HFF-Myc (cell line): ENCODE results near the gene CRY2.

ENCODE experiments used
- DNase-seq: peaks from one replicate; pipeline ENCODE4 v3.0.0-alpha.2; 2011; ENCODE audit warnings: low read depth; ENCODE audit errors: extremely low read depth
- H3K4me3 ChIP-seq: replicated peaks from 2 replicates; pipeline ENCODE4 v1.5.1; 2011; ENCODE audit warnings: low read depth, mild to moderate bottlenecking, control low read depth, low read length
- TF ChIP-seq, protein P1 (sequence below): IDR thresholded peaks from 2 replicates; pipeline ENCODE4 v1.5.1; 2012; ENCODE audit warnings: mild to moderate bottlenecking, low read depth, low read length, control low read depth; ENCODE audit errors: missing control alignments

CRY2 gene

DNA sequence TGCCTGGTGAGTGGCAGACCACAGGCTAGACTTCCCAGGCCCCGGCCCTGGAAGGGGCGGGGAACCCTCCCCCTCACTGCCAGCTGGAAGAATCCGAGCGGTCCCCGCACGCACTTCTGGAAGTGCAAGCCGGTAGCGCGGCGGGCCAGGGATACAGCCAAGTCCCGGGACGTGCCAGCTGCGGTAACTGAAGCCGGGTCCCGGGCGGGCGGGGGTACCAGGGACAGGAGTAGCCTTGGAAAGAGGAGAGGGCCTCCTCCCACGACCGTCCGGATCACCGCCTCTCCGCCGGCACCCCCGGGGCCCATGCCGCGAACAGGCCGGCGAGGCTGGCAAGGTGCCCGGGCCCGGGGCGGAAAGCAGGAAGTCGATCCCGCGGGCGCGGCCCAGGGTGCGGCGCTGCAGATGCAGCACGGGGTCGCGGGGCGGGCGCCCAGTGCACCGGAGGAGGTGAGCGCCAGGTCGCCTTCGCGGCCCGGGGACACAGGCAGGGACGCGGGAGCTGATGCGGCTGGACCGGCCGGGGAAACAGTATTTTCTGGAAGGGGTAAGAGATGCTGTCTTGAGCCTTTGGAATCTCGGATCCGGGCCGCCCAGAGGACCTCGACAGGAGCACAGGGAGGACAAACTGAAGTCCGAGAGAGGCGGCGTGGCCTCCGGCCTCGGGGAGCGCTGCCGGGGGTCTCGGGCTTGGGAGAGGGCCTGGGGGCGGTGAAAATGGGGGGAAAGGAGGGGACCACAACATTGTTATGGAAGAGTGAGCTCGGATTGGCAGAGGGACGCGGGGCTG lies 43.1 kb upstream of the CRY2 start:
- TF ChIP-seq, protein P1, sequence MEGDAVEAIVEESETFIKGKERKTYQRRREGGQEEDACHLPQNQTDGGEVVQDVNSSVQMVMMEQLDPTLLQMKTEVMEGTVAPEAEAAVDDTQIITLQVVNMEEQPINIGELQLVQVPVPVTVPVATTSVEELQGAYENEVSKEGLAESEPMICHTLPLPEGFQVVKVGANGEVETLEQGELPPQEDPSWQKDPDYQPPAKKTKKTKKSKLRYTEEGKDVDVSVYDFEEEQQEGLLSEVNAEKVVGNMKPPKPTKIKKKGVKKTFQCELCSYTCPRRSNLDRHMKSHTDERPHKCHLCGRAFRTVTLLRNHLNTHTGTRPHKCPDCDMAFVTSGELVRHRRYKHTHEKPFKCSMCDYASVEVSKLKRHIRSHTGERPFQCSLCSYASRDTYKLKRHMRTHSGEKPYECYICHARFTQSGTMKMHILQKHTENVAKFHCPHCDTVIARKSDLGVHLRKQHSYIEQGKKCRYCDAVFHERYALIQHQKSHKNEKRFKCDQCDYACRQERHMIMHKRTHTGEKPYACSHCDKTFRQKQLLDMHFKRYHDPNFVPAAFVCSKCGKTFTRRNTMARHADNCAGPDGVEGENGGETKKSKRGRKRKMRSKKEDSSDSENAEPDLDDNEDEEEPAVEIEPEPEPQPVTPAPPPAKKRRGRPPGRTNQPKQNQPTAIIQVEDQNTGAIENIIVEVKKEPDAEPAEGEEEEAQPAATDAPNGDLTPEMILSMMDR: no peak
- DNase-seq: no peak
- H3K4me3 ChIP-seq: peak overlapping the region; percentile 87

DNA sequence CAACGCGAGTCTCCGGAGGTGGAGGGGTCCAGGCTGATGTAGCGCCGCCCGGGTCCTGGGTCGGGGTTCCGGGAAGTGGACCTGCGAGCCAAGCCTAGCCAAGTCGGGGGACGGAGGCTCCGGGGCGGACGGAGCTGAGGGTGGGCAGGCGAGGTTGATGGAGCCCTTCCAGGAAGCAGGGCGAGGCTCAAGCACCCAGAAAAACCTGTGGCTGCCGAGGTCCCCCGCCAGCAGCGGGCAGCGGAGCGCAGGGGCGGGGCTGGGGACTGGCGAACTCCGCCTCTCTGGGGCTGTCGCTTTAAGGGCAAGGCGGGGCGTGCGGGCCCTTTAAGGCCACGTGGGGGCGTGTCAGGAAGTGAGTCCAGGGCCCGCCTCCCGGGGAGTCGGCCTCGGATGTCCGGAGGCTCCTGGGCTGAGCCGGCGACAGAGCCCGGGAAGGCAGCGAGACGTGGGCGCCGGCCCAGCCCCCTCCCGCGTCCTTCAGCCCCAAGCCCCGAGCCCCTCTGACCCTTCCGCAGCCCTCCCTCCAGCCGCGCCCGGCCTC lies 42.4 kb upstream of the CRY2 start, which contains the start of gene SLC35C1:
SLC35C1 (plus strand) TSS at position 389 of the 544 bp plus-strand sequence. CDS start 653 bp downstream, outside the sequence.
- TF ChIP-seq, protein P1: no peak
- H3K4me3 ChIP-seq: peak within 1 kb of the TSS; percentile 87
- peak; percentile 62 for DNase-seq

DNA sequence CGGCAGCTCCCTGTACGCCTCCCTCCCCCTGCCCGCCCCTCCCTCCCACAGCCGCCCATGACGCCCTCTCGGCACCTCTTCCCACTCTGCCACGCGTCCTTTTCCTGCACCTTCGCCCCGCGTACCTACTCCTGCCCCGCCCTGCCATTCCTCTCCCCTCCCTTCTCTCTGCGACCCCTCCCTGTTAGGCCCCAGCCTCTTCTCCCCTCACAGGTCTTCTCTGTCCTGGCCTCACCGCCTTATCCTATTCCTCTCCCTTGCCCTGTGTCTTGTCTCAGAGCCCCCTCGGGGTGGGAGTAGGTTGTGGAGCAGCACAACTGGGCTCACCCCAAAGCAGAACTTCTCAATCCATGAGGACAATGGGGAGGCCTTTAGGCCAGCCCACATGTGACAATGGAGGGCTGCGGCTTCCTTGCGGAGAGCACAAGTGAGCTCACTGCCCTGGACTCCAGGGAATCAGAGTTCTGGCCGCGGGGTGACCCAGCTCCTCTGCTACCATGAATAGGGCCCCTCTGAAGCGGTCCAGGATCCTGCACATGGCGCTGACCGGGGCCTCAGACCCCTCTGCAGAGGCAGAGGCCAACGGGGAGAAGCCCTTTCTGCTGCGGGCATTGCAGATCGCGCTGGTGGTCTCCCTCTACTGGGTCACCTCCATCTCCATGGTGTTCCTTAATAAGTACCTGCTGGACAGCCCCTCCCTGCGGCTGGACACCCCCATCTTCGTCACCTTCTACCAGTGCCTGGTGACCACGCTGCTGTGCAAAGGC lies 41.8 kb upstream of the CRY2 start:
- DNase-seq: no peak

DNA sequence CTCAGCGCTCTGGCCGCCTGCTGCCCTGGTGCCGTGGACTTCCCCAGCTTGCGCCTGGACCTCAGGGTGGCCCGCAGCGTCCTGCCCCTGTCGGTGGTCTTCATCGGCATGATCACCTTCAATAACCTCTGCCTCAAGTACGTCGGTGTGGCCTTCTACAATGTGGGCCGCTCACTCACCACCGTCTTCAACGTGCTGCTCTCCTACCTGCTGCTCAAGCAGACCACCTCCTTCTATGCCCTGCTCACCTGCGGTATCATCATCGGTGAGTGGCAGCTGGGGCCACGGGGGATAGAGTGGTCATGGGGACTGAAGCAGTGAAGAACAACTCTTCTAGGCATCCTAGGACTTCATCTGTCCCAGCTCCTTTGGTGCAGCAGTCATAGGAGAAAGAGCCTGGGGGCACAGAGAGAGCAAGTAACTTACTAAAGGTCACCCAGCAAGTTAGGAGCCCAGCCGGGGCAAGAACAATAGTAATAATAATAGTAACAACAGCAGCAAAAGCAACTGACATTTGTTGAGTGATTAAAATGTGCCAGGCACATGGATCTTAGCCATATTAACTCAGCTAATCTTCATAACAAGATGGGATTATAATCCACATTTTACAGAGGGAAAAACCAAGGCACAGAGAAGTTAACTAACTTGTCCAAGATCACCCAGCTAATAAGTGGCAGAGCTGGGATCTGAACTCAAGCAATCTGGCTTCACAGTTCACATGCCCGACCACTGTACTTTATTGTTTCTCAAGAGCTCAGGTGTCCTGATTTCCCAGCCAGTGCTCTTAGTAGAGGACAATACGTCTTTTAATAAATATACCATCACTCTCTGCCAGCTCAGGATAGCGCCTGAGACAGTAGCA lies 41.0 kb upstream of the CRY2 start:
- no peak for DNase-seq
- TF ChIP-seq, protein P1: no peak
- peak overlapping the region; percentile 87 for H3K4me3 ChIP-seq

More for the DNA sequence above, 41.8 kb upstream of the CRY2 start:
- TF ChIP-seq, protein P1: no peak
- peak overlapping the region; percentile 87 for H3K4me3 ChIP-seq

DNA sequence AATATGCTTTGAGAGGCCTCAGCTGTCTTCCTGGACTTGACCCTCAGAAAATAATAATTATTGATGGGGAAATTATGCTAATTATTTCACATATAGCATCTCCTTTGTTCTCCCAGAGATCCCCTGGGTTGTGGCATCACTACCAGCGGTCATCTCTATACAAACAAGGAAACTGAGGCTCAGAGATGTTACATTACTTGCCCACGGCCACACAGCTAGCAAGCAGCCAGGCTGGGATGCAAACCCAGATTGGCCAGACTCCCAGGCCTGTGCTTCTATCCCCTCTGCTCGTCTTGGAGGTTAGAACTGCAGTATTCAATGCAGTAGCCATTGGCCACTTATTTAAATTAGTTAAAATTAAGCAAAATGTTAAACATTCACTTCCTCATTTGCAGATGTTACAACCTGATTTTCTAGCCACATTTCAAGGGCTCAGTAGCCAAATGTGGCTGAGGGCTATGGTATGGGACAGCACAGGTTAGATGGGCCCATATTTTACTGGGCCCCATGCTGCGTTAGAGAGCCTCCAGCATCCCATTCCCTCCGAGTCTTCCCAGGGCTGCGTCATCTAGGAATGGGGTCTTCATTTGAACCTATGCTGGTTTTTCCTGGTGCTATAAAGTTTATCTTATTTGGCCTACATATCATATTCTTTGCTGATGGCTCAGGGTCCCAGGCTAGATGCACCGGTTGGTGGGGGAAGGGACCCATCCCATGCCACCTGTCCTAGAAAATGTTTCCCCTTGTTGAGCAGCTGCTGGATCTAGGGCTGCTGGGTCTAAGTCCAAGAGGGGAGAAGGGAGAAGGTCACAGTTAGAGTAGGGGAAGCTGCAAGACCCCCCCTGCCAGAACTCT lies 40.1 kb upstream of the CRY2 start:
- TF ChIP-seq, protein P1: no peak
- peak overlapping the region; percentile 87 for H3K4me3 ChIP-seq
- no peak for DNase-seq
